Activated CD4-positive, alpha-beta T cell treated with anti-CD3 and anti-CD28 coated beads for 24 hours (primary cell): ENCODE measurements around the gene MRPL28.
"Not testable (repeated sequence)": the region's sequence is repeated elsewhere in the genome, so short reads cannot be mapped to it uniquely, and the experiment has no call there.

Experiments used
- DNase-seq, 2 donors: peaks; one replicate each; pipeline ENCODE4 v3.0.0-alpha.2; 2020; ENCODE audit warnings: low read depth in 2 of 2

MRPL28 gene

GRCh38 chr16:360698-361336 is 9.5 kb downstream of the MRPL28 start:
- DNase-seq: no peak

- no peak for DNase-seq
These were observed 10.3 kb downstream of the MRPL28 start for GRCh38 chr16:359871-360697.

GRCh38 chr16:359067-359763 is 11.1 kb downstream of the MRPL28 start:
- DNase-seq: no peak

- DNase-seq: no peak
These were observed 13.6 kb downstream of the MRPL28 start for GRCh38 chr16:356741-357140.

- DNase-seq: no peak
These were observed 15.3 kb downstream of the MRPL28 start for GRCh38 chr16:354971-355461.

GRCh38 chr16:354291-354881 is 16.0 kb downstream of the MRPL28 start:
- DNase-seq: no peak

GRCh38 chr16:353404-354290 is 16.7 kb downstream of the MRPL28 start:
- DNase-seq: no peak

GRCh38 chr16:352547-353403 is 17.6 kb downstream of the MRPL28 start, which contains the start of gene AXIN1:
AXIN1 (minus strand) TSS chr16:352723; CDS start chr16:347025, 5,698 bp downstream.
- DNase-seq: peak; percentile 100

- no peak for DNase-seq
These were observed 18.4 kb downstream of the MRPL28 start for GRCh38 chr16:351804-352520.

GRCh38 chr16:350203-350602 is 20.1 kb downstream of the MRPL28 start:
- DNase-seq: no peak

- DNase-seq: no peak
These were observed 21.1 kb downstream of the MRPL28 start for GRCh38 chr16:349211-349610.

GRCh38 chr16:348495-348894 is 21.8 kb downstream of the MRPL28 start:
- DNase-seq: not testable (repeated sequence)

- no peak for DNase-seq
These were observed 23.1 kb downstream of the MRPL28 start for GRCh38 chr16:347203-347602.

- no peak for DNase-seq
These were observed 23.8 kb downstream of the MRPL28 start for GRCh38 chr16:346587-346986.

GRCh38 chr16:345772-346171 is 24.6 kb downstream of the MRPL28 start:
- DNase-seq: no peak

- no peak for DNase-seq
These were observed 27.7 kb downstream of the MRPL28 start for GRCh38 chr16:342455-343213.

- DNase-seq: not testable (repeated sequence)
These were observed 28.4 kb downstream of the MRPL28 start for GRCh38 chr16:341974-342336.

- not testable (repeated sequence) for DNase-seq
These were observed 29.0 kb downstream of the MRPL28 start for GRCh38 chr16:341095-341973.
